Neural progenitor cell (in vitro differentiated cells): ENCODE data around the gene PALS1. TPM values are rescaled to one million over a fixed set of nuclear protein-coding genes. Genes with fewer than 3 reads are reported as not detected.

Experiments used
- DNase-seq: peaks from one replicate; pipeline ENCODE4 v3.0.0-alpha.2; 2016; ENCODE audit warnings: low spot score
- H2AFZ ChIP-seq: fragments of 200-600 bp; sonication (generic); replicated peaks from 2 replicates; pipeline ENCODE4 v1.6.1; 2016; ENCODE audit warnings: antibody characterized with exemption
- H3F3A ChIP-seq: fragments of 200-600 bp; sonication (generic); 2 replicates; pipeline ENCODE4 v1.6.1; 2016; ENCODE audit warnings: antibody characterized with exemption, low read depth
- H3K27ac ChIP-seq: fragments of 200-600 bp; sonication (generic); 2 replicates; pipeline ENCODE4 v1.5.1; 2016; ENCODE audit warnings: mild to moderate bottlenecking
- H3K27me3 ChIP-seq: fragments of 200-600 bp; sonication (generic); 2 replicates; pipeline ENCODE4 v1.6.1; 2016; ENCODE audit warnings: mild to moderate bottlenecking, moderate library complexity
- H3K36me3 ChIP-seq: fragments of 200-600 bp; sonication (generic); 2 replicates; pipeline ENCODE4 v1.5.1; 2016
- H3K4me1 ChIP-seq: fragments of 200-600 bp; sonication (generic); 2 replicates; pipeline ENCODE4 v1.6.1; 2016; ENCODE audit warnings: mixed run types
- H3K4me2 ChIP-seq: fragments of 200-600 bp; sonication (generic); 2 replicates; pipeline ENCODE4 v1.6.1; 2016
- H3K4me3 ChIP-seq: fragments of 200-600 bp; sonication (generic); 2 replicates; pipeline ENCODE4 v1.5.1; 2016
- H3K79me2 ChIP-seq: fragments of 200-600 bp; sonication (generic); 2 replicates; pipeline ENCODE4 v1.6.1; 2016; ENCODE audit warnings: low read depth
- H3K9ac ChIP-seq: fragments of 200-600 bp; sonication (generic); 2 replicates; pipeline ENCODE4 v1.6.1; 2016
- H3K9me3 ChIP-seq: fragments of 200-600 bp; sonication (generic); 2 replicates; pipeline ENCODE4 v1.5.1; 2016; ENCODE audit warnings: low read depth
- H4K20me1 ChIP-seq: fragments of 200-600 bp; sonication (generic); 2 replicates; pipeline ENCODE4 v1.6.1; 2016; ENCODE audit warnings: low read depth
- H3K27ac Mint-ChIP-seq: 3 replicates; pipeline ENCODE4 v1.8.0; 2021; ENCODE audit warnings: mixed read lengths
- H3K27me3 Mint-ChIP-seq: 2 replicates; pipeline ENCODE4 v1.8.0; 2022; ENCODE audit warnings: low read depth, mild to moderate bottlenecking, inconsistent platforms, moderate library complexity, mixed read lengths; ENCODE audit not compliant: insufficient read depth
- H3K36me3 Mint-ChIP-seq: 3 replicates; pipeline ENCODE4 v1.8.0; 2021; ENCODE audit warnings: mixed read lengths
- H3K4me1 Mint-ChIP-seq: 3 replicates; pipeline ENCODE4 v1.8.0; 2021; ENCODE audit warnings: mixed read lengths
- H3K4me3 Mint-ChIP-seq: 3 replicates; pipeline ENCODE4 v1.8.0; 2021; ENCODE audit warnings: mild to moderate bottlenecking, moderate library complexity, mixed read lengths
- H3K9me3 Mint-ChIP-seq: 3 replicates; pipeline ENCODE4 v1.8.0; 2020; ENCODE audit warnings: mixed read lengths
- CTCF ChIP-seq: fragments of 200-600 bp; sonication (generic); IDR thresholded peaks from 2 replicates; pipeline ENCODE4 v1.5.1; 2017; ENCODE audit warnings: antibody characterized with exemption, mild to moderate bottlenecking
- EZH2 ChIP-seq: fragments of 200-600 bp; sonication (generic); IDR thresholded peaks from 2 replicates; pipeline ENCODE4 v1.6.1; 2017; ENCODE audit warnings: antibody characterized with exemption, mild to moderate bottlenecking, moderate library complexity
- EZH2phosphoT487 ChIP-seq: fragments of 200-600 bp; sonication (generic); IDR thresholded peaks from 2 replicates; pipeline ENCODE4 v1.6.1; 2017; ENCODE audit warnings: antibody characterized with exemption
- total RNA-seq: library from RNA; depleted of rRNA; stranded (reverse); fragments of >200 nt; gene quantifications from 2 replicates; pipeline ENCODE4 v1.2.3, GENCODE V29; 2015; ENCODE audit warnings: low replicate concordance

PALS1 gene
- total RNA-seq, 1 donor from 2014 or later = 47.0 TPM

GRCh38 chr14:67225523-67225922 is 15.7 kb upstream of the PALS1 start:
- H3K4me2 ChIP-seq = no peak overlapping the region
- TF ChIP-seq EZH2 (no peak), EZH2phosphoT487 (no peak), CTCF (no peak)
- H3K27me3 Mint-ChIP-seq = no peaks in the 10 kb centered on the region

GRCh38 chr14:67228325-67228984 is 12.8 kb upstream of the PALS1 start:
- H3K4me1 Mint-ChIP-seq = peaks cover 3% of the 10 kb centered on the region
- no peaks in the 10 kb centered on the region for H4K20me1 ChIP-seq
- no peaks in the 10 kb centered on the region for H3K9me3 ChIP-seq
- no peak for DNase-seq
- H3K4me3 Mint-ChIP-seq = no peak overlapping the region
- no peak overlapping the region for H3K4me2 ChIP-seq
- no peak overlapping the region for H3K27ac Mint-ChIP-seq
- no peaks in the 10 kb centered on the region for H3F3A ChIP-seq
- H3K9ac ChIP-seq = no peak overlapping the region
- H3K27me3 ChIP-seq = no peaks in the 10 kb centered on the region
- H2AFZ ChIP-seq = no peak overlapping the region
- no peaks in the 10 kb centered on the region for H3K4me1 ChIP-seq
- no peak overlapping the region for H3K4me3 ChIP-seq
- H3K36me3 Mint-ChIP-seq = no peaks in the 10 kb centered on the region
- TF ChIP-seq EZH2 (no peak), CTCF (no peak), EZH2phosphoT487 (no peak)
- H3K9me3 Mint-ChIP-seq = no peaks in the 10 kb centered on the region
- peaks cover 2% of the 10 kb centered on the region for H3K27me3 Mint-ChIP-seq
- H3K36me3 ChIP-seq = no peaks in the 10 kb centered on the region
- no peak overlapping the region for H3K27ac ChIP-seq
- H3K79me2 ChIP-seq = no peaks in the 10 kb centered on the region

More at GRCh38 chr14:67225523-67225922, 15.7 kb upstream of the PALS1 start:
- H3K4me3 ChIP-seq = no peak overlapping the region
- Mint-ChIP-seq H3K27ac (peak overlapping the region; percentile 33), H3K4me3 (no peak overlapping the region), H3K36me3 (no peaks in the 10 kb centered on the region), H3K9me3 (no peaks in the 10 kb centered on the region), H3K4me1 (peaks cover 3% of the 10 kb centered on the region)
- no peak overlapping the region for H2AFZ ChIP-seq
- no peak for DNase-seq
- H3K36me3 ChIP-seq = no peaks in the 10 kb centered on the region
- H3K27ac ChIP-seq = no peak overlapping the region
- H4K20me1 ChIP-seq = no peaks in the 10 kb centered on the region
- no peak overlapping the region for H3K9ac ChIP-seq
- H3K79me2 ChIP-seq = no peaks in the 10 kb centered on the region
- no peaks in the 10 kb centered on the region for H3K9me3 ChIP-seq
- H3K4me1 ChIP-seq = no peaks in the 10 kb centered on the region
- no peaks in the 10 kb centered on the region for H3F3A ChIP-seq
- no peaks in the 10 kb centered on the region for H3K27me3 ChIP-seq

GRCh38 chr14:67232066-67232465 is 9.2 kb upstream of the PALS1 start:
- Mint-ChIP-seq H3K4me1 (no peaks in the 10 kb centered on the region), H3K36me3 (no peaks in the 10 kb centered on the region), H3K27me3 (peaks cover 2% of the 10 kb centered on the region), H3K4me3 (no peak overlapping the region), H3K27ac (no peak overlapping the region), H3K9me3 (no peaks in the 10 kb centered on the region)
- Histone ChIP-seq H3K9me3 (no peaks in the 10 kb centered on the region), H3K79me2 (no peaks in the 10 kb centered on the region), H3K36me3 (no peaks in the 10 kb centered on the region), H3K27ac (no peak overlapping the region), H4K20me1 (no peaks in the 10 kb centered on the region), H3K27me3 (no peaks in the 10 kb centered on the region), H3K4me1 (no peaks in the 10 kb centered on the region), H3K4me2 (no peak overlapping the region), H3K9ac (no peak overlapping the region), H3K4me3 (no peak overlapping the region), H2AFZ (peak overlapping the region; percentile 32), H3F3A (no peaks in the 10 kb centered on the region)
- DNase-seq = no peak
- TF ChIP-seq EZH2 (no peak), EZH2phosphoT487 (no peak), CTCF (no peak)
